ENCODE measurements around the gene MFRP. TPM values are rescaled to one million over a fixed set of nuclear protein-coding genes. Genes with fewer than 3 reads are reported as not detected.

MFRP gene
- total and polyA plus RNA-seq, 8 donors, result not detected

GRCh38 chr11:119315131-119316015 is 31.1 kb downstream of the MFRP start:
- peaks cover 40 to 76% (median 60%) of the 10 kb centered on the region in 4 donors for H3K4me1 ChIP-seq
- intact Hi-C loops (cut with DNase I; ENCODE audit: low total_unique reads), result no loop called here
- WGBS, 5 donors, result 4 to 9% (median 5%) methylated on average over 15 to 29 of the region's 29 CpGs
- peak overlapping the region; percentile 58 to 70 (median 66) for H3K4me3 ChIP-seq
- H3K27me3 ChIP-seq, result peaks cover 0 to 65% (median 41%) of the 10 kb centered on the region in 3 donors
- DNase-seq, result peak in 1 of 2 donors; percentile 82
- no peaks in the 10 kb centered on the region for H3K9me3 ChIP-seq
- TF ChIP-seq POLR2A (IDR thresholded peaks at IDR 0.05) (no peak), POLR2AphosphoS5 (IDR thresholded peaks at IDR 0.05) (no peak), CTCF (IDR thresholded peaks at IDR 0.05) (no peak), EP300 (IDR thresholded peaks at IDR 0.05) (no peak)
- peaks cover 9 to 41% (median 26%) of the 10 kb centered on the region in 4 donors for H3K36me3 ChIP-seq
- peak overlapping the region; percentile 5 to 95 (median 91) for H3K27ac ChIP-seq

- TF ChIP-seq POLR2AphosphoS5 (IDR thresholded peaks at IDR 0.05) (no peak), EP300 (IDR thresholded peaks at IDR 0.05) (no peak), POLR2A (IDR thresholded peaks at IDR 0.05) (no peak), CTCF (IDR thresholded peaks at IDR 0.05) (no peak)
- Histone ChIP-seq H3K36me3 (peaks cover 9 to 48% (median 32%) of the 10 kb centered on the region in 4 donors), H3K9me3 (no peaks in the 10 kb centered on the region), H3K27me3 (peaks cover 0 to 58% (median 37%) of the 10 kb centered on the region in 3 donors), H3K4me3 (peak overlapping the region; percentile 58 to 70 (median 66)), H3K27ac (peak overlapping the region in 4 of 5 donors; percentile 90 to 95 (median 92)), H3K4me1 (peaks cover 36 to 69% (median 53%) of the 10 kb centered on the region in 4 donors)
- DNase-seq, result no peak
- intact Hi-C loops (cut with DNase I; ENCODE audit: low total_unique reads), result no loop called here
- WGBS, 5 donors, result 68 to 80% (median 77%) methylated on average over 5 to 18 of the region's 18 CpGs
Measured at GRCh38 chr11:119314726-119315125, 31.8 kb downstream of the MFRP start.

GRCh38 chr11:119310682-119311052 is 35.8 kb downstream of the MFRP start:
- TF ChIP-seq POLR2AphosphoS5 (IDR thresholded peaks at IDR 0.05) (no peak), CTCF (IDR thresholded peaks at IDR 0.05) (no peak), EP300 (IDR thresholded peaks at IDR 0.05) (no peak), POLR2A (IDR thresholded peaks at IDR 0.05) (no peak)
- no peak for DNase-seq
- H3K27ac ChIP-seq, result peak overlapping the region in 4 of 5 donors; percentile 15 to 95 (median 59)
- 60 to 74% (median 70%) methylated on average over 6 to 20 of the region's 20 CpGs for WGBS, 5 donors
- intact Hi-C loops (cut with DNase I; ENCODE audit: low total_unique reads), result no loop called here
- H3K9me3 ChIP-seq, result no peaks in the 10 kb centered on the region
- peaks cover 9 to 81% (median 53%) of the 10 kb centered on the region in 4 donors for H3K36me3 ChIP-seq
- no peak overlapping the region for H3K4me3 ChIP-seq
- peaks cover 9 to 64% (median 28%) of the 10 kb centered on the region in 4 donors for H3K4me1 ChIP-seq
- H3K27me3 ChIP-seq, result peaks cover 0 to 18% (median 12%) of the 10 kb centered on the region in 3 donors

GRCh38 chr11:119309953-119310681 is 36.4 kb downstream of the MFRP start:
- Histone ChIP-seq H3K4me3 (no peak overlapping the region), H3K9me3 (no peaks in the 10 kb centered on the region), H3K4me1 (peaks cover 4 to 59% (median 22%) of the 10 kb centered on the region in 4 donors), H3K27me3 (peaks cover 0 to 12% (median 7%) of the 10 kb centered on the region in 3 donors), H3K27ac (peak overlapping the region in 4 of 5 donors; percentile 15 to 95 (median 59)), H3K36me3 (peaks cover 9 to 84% (median 55%) of the 10 kb centered on the region in 4 donors)
- TF ChIP-seq POLR2A (IDR thresholded peaks at IDR 0.05) (no peak), POLR2AphosphoS5 (IDR thresholded peaks at IDR 0.05) (no peak), EP300 (IDR thresholded peaks at IDR 0.05) (no peak), CTCF (IDR thresholded peaks at IDR 0.05) (no peak)
- DNase-seq, result no peak
- 77 to 87% (median 79%) methylated on average over 14 to 17 of the region's 17 CpGs for WGBS, 5 donors
- intact Hi-C loops (cut with DNase I; ENCODE audit: low total_unique reads), result no loop called here
